GM23338 (cell line): ENCODE data around the gene ZNF514. TPM values are rescaled to one million over a fixed set of nuclear protein-coding genes. Genes with fewer than 3 reads are reported as not detected.
A peak's percentile ranks its signal among the peaks of the same experiment; 100 is the strongest.

ENCODE experiments used
- ATAC-seq: fragments of 200-7000 bp; cut with Tn5 transposase; 3 replicates; pipeline ENCODE4 v1.9.1; 2020
- DNase-seq: peaks from one replicate; pipeline ENCODE4 v3.0.0-alpha.2; 2015; ENCODE audit warnings: low spot score
- H2AFZ ChIP-seq: fragments of 200-600 bp; sonication (generic); 2 replicates; pipeline ENCODE4 v1.8.0; 2016; ENCODE audit warnings: antibody characterized with exemption, mild to moderate bottlenecking, moderate library complexity
- H3F3A ChIP-seq: fragments of 200-600 bp; sonication (generic); replicated peaks from 2 replicates; pipeline ENCODE4 v1.8.0; 2017; ENCODE audit warnings: antibody characterized with exemption, mixed run types, low read depth
- H3K27ac ChIP-seq: fragments of 200-600 bp; sonication (generic); 2 replicates; pipeline ENCODE4 v1.6.1; 2016; ENCODE audit warnings: low read depth
- H3K27me3 ChIP-seq: fragments of 200-600 bp; sonication (generic); 2 replicates; pipeline ENCODE4 v1.8.0; 2016; ENCODE audit warnings: mild to moderate bottlenecking, mixed run types, moderate library complexity; ENCODE audit not compliant: insufficient read depth
- H3K36me3 ChIP-seq: fragments of 200-600 bp; sonication (generic); 2 replicates; pipeline ENCODE4 v1.8.0; 2016; ENCODE audit warnings: mild to moderate bottlenecking; ENCODE audit not compliant: insufficient read depth
- H3K4me1 ChIP-seq: fragments of 200-600 bp; sonication (generic); 2 replicates; pipeline ENCODE4 v1.8.0; 2016; ENCODE audit warnings: mild to moderate bottlenecking, moderate library complexity; ENCODE audit not compliant: insufficient read depth
- H3K4me2 ChIP-seq: fragments of 200-600 bp; sonication (generic); 2 replicates; pipeline ENCODE4 v1.7.1; 2017; ENCODE audit warnings: mixed run types
- H3K4me3 ChIP-seq: fragments of 200-600 bp; sonication (generic); 2 replicates; pipeline ENCODE4 v1.6.1; 2016; ENCODE audit warnings: mixed run types
- H3K79me2 ChIP-seq: fragments of 200-600 bp; sonication (generic); replicated peaks from 2 replicates; pipeline ENCODE4 v1.8.0; 2017; ENCODE audit warnings: mild to moderate bottlenecking; ENCODE audit not compliant: insufficient read depth
- H3K9me2 ChIP-seq: fragments of 200-600 bp; sonication (generic); 2 replicates; pipeline ENCODE4 v1.8.0; 2017; ENCODE audit not compliant: insufficient read depth
- H4K20me1 ChIP-seq: fragments of 200-600 bp; sonication (generic); replicated peaks from 2 replicates; pipeline ENCODE4 v1.8.0; 2017; ENCODE audit warnings: mild to moderate bottlenecking; ENCODE audit not compliant: insufficient read depth
- H3K27ac Mint-ChIP-seq: 2 replicates; pipeline ENCODE4 v1.8.0; 2020; ENCODE audit warnings: inconsistent platforms, mild to moderate bottlenecking, moderate library complexity, mixed read lengths
- H3K27me3 Mint-ChIP-seq: 3 replicates; pipeline ENCODE4 v1.8.0; 2022; ENCODE audit warnings: low read depth, mild to moderate bottlenecking, moderate library complexity, mixed read lengths, inconsistent platforms; ENCODE audit not compliant: insufficient read depth, poor library complexity
- H3K36me3 Mint-ChIP-seq: 3 replicates; pipeline ENCODE4 v1.8.0; 2021; ENCODE audit warnings: low read depth, mild to moderate bottlenecking, inconsistent platforms, moderate library complexity, mixed read lengths
- H3K4me1 Mint-ChIP-seq: 3 replicates; pipeline ENCODE4 v1.8.0; 2020; ENCODE audit warnings: mild to moderate bottlenecking, inconsistent platforms, mixed read lengths
- H3K4me3 Mint-ChIP-seq: 3 replicates; pipeline ENCODE4 v1.8.0; 2021; ENCODE audit warnings: moderate library complexity, mild to moderate bottlenecking, inconsistent platforms, mixed read lengths
- H3K9me3 Mint-ChIP-seq: 3 replicates; pipeline ENCODE4 v1.8.0; 2020; ENCODE audit warnings: moderate library complexity, mild to moderate bottlenecking, inconsistent platforms, mixed read lengths
- CREB1 ChIP-seq: fragments of 250-450 bp; sonication (Bioruptor Pico); IDR thresholded peaks from 2 replicates; pipeline ENCODE4 v1.5.0; 2020; ENCODE audit warnings: low read depth, mild to moderate bottlenecking, moderate library complexity
- EZH2 ChIP-seq: fragments of 200-600 bp; sonication (generic); IDR thresholded peaks from one replicate; pipeline ENCODE4 v1.8.0; 2017; ENCODE audit warnings: antibody characterized with exemption, mild to moderate bottlenecking, low read depth; ENCODE audit not compliant: unreplicated experiment
- EZH2phosphoT487 ChIP-seq: fragments of 200-600 bp; sonication (generic); IDR thresholded peaks from one replicate; pipeline ENCODE4 v1.8.1; 2018; ENCODE audit warnings: antibody characterized with exemption; ENCODE audit not compliant: unreplicated experiment
- JUNB ChIP-seq: IDR thresholded peaks from one replicate; pipeline ENCODE4 v1.6.1; 2016; ENCODE audit warnings: antibody characterized with exemption; ENCODE audit not compliant: unreplicated experiment
- NANOG ChIP-seq: IDR thresholded peaks from 2 replicates; pipeline ENCODE4 v1.6.1; 2016; ENCODE audit warnings: antibody characterized with exemption, borderline replicate concordance
- POLR2AphosphoS5 ChIP-seq: IDR thresholded peaks from 2 replicates; pipeline ENCODE4 v1.6.1; 2016; ENCODE audit warnings: antibody characterized with exemption, low read depth
- STAT1 ChIP-seq: IDR thresholded peaks from one replicate; pipeline ENCODE4 v1.6.1; 2016; ENCODE audit warnings: antibody characterized with exemption; ENCODE audit not compliant: unreplicated experiment
- ZNF331 ChIP-seq: fragments of 250-450 bp; sonication (Bioruptor Pico); IDR thresholded peaks from 2 replicates; pipeline ENCODE4 v1.5.0; 2020; ENCODE audit warnings: low read depth, mild to moderate bottlenecking, moderate library complexity
- long read RNA-seq: library from polyadenylated mRNA; unstranded; transcript quantifications from one replicate; pipeline ENCODE4 v2.0.0, GENCODE V29; 2020; ENCODE audit not compliant: unreplicated experiment
- polyA plus RNA-seq: library from polyadenylated mRNA; unstranded; fragments of >200 nt; fragmentation: Nextera tagmentation; extraction: Ambion mirVana; gene quantifications from 2 replicates; pipeline ENCODE4 v1.2.1, GENCODE V29; 2016
- total RNA-seq: library from RNA; depleted of rRNA; stranded (reverse); fragments of >200 nt; shearing (Covaris generic); gene quantifications from 2 replicates; pipeline ENCODE4 v1.2.3, GENCODE V29; 2014; rRNA removed
- TF ChIP-seq, protein P1 (sequence below): IDR thresholded peaks from 2 replicates; pipeline ENCODE4 v1.6.1; 2016; ENCODE audit warnings: antibody characterized with exemption
- TF ChIP-seq, protein P2 (sequence below), 2 experiments: fragments of 200-600 bp in 1 of 2; sonication (generic) in 1 of 2; conservative IDR thresholded peaks; 2 replicates each; pipeline versions ENCODE4 v1.5.1 to v1.6.1; 2016 to 2017; ENCODE audit warnings: antibody characterized with exemption in 2 of 2, low read depth in 2 of 2, mild to moderate bottlenecking in 2 of 2, moderate library complexity in 1 of 2
- TF ChIP-seq, protein P3 (sequence below): IDR thresholded peaks from one replicate; pipeline ENCODE4 v1.6.1; 2018; ENCODE audit warnings: antibody characterized with exemption; ENCODE audit not compliant: unreplicated experiment
- TF ChIP-seq, protein P4 (sequence below): fragments of 250-450 bp; sonication (Bioruptor Pico); IDR thresholded peaks from 2 replicates; pipeline ENCODE4 v1.5.0; 2020; ENCODE audit warnings: mild to moderate bottlenecking, moderate library complexity

Gene ZNF514
- total RNA-seq: 5.7 and 7.2 TPM in 2 replicates
- polyA plus RNA-seq: 8.3 and 9.3 TPM in 2 replicates
- long read RNA-seq, partial matches to known transcripts: 0 of 2 reads
- long read RNA-seq, other reads (novel, unspliced or antisense): 2 of 2 reads

DNA sequence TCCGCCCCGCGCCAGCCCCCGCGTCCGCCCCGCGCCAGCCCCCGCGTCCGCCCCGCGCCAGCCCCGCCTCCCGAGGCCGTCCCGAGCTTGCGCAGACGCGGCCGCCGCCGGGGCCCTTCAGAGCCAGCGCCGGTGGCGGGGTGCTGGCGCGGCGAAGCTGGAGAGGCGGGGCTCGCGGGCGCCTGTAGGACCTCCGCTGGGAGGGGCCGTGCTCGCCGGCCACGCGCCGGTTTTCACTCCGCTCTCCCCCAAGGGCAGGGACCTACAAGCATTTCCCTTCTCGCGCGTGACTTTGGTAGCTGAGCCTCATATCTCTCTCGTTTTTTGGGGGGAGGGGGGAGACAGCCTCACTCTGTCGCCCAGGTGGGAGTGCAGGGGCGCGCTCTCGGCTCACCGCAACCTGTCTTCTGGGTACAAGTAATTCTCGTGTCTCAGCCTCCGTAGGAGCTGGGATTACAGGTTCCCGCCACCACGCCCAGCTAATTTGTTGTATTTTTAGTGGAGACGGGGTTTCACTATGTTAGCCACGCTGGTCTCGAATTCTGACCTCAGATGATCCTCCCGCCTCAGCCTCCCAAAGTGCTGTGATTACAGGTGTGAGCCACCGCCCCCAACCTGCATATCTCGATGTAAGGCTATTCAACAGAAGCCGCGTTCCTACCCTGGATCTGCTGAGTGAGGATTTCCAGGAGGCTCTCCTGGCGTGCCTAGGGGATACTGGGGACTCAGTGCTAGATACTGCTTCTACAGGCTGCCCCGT, at the start of gene ZNF514:
Gene ZNF514, minus strand, starts transcription at position 159 of the 760 bp plus-strand sequence. CDS start 6,595 bp downstream, outside the sequence.
- Mint-ChIP-seq H3K9me3 (peaks cover 5% of the 10 kb centered on the region; the same call in 2 of the 3 replicates), H3K36me3 (peaks cover 14% of the 10 kb centered on the region), H3K4me1 (peaks cover 8% of the 10 kb centered on the region), H3K4me3 (peak within 1 kb of the TSS; percentile 91), H3K27ac (no peak within 1 kb of the TSS), H3K27me3 (peaks cover 13% of the 10 kb centered on the region)
- Histone ChIP-seq H3K9me2 (no peaks in the 10 kb centered on the region), H2AFZ (peak within 1 kb of the TSS; percentile 99), H3K79me2 (peaks cover 13% of the 10 kb centered on the region), H3K27ac (no peak within 1 kb of the TSS), H3K4me3 (peak within 1 kb of the TSS; percentile 80), H3K36me3 (no peaks in the 10 kb centered on the region), H3K4me2 (peak within 1 kb of the TSS; percentile 91), H4K20me1 (0 out of 2 replicates have a peak, but pooled peaks cover 3% of the 10 kb centered on the region), H3F3A (0 out of 2 replicates have a peak, but pooled peaks cover 4% of the 10 kb centered on the region), H3K4me1 (peaks cover 14% of the 10 kb centered on the region), H3K27me3 (peaks cover 35% of the 10 kb centered on the region)
- ATAC-seq (peak; percentile 81), DNase-seq (peak; percentile 78)
- no peak for TF ChIP-seq JUNB
- no peak for TF ChIP-seq STAT1
- TF ChIP-seq ZNF331: no peak
- no peak for TF ChIP-seq POLR2AphosphoS5
- TF ChIP-seq, protein P1, sequence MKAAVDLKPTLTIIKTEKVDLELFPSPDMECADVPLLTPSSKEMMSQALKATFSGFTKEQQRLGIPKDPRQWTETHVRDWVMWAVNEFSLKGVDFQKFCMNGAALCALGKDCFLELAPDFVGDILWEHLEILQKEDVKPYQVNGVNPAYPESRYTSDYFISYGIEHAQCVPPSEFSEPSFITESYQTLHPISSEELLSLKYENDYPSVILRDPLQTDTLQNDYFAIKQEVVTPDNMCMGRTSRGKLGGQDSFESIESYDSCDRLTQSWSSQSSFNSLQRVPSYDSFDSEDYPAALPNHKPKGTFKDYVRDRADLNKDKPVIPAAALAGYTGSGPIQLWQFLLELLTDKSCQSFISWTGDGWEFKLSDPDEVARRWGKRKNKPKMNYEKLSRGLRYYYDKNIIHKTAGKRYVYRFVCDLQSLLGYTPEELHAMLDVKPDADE: no peak
- TF ChIP-seq, protein P2, sequence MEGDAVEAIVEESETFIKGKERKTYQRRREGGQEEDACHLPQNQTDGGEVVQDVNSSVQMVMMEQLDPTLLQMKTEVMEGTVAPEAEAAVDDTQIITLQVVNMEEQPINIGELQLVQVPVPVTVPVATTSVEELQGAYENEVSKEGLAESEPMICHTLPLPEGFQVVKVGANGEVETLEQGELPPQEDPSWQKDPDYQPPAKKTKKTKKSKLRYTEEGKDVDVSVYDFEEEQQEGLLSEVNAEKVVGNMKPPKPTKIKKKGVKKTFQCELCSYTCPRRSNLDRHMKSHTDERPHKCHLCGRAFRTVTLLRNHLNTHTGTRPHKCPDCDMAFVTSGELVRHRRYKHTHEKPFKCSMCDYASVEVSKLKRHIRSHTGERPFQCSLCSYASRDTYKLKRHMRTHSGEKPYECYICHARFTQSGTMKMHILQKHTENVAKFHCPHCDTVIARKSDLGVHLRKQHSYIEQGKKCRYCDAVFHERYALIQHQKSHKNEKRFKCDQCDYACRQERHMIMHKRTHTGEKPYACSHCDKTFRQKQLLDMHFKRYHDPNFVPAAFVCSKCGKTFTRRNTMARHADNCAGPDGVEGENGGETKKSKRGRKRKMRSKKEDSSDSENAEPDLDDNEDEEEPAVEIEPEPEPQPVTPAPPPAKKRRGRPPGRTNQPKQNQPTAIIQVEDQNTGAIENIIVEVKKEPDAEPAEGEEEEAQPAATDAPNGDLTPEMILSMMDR (conservative IDR thresholded peaks at IDR 0.05; ENCODE audit: low read depth in 2 of 2): no peak
- TF ChIP-seq EZH2phosphoT487: no peak
- no peak for TF ChIP-seq EZH2
- TF ChIP-seq, protein P3, sequence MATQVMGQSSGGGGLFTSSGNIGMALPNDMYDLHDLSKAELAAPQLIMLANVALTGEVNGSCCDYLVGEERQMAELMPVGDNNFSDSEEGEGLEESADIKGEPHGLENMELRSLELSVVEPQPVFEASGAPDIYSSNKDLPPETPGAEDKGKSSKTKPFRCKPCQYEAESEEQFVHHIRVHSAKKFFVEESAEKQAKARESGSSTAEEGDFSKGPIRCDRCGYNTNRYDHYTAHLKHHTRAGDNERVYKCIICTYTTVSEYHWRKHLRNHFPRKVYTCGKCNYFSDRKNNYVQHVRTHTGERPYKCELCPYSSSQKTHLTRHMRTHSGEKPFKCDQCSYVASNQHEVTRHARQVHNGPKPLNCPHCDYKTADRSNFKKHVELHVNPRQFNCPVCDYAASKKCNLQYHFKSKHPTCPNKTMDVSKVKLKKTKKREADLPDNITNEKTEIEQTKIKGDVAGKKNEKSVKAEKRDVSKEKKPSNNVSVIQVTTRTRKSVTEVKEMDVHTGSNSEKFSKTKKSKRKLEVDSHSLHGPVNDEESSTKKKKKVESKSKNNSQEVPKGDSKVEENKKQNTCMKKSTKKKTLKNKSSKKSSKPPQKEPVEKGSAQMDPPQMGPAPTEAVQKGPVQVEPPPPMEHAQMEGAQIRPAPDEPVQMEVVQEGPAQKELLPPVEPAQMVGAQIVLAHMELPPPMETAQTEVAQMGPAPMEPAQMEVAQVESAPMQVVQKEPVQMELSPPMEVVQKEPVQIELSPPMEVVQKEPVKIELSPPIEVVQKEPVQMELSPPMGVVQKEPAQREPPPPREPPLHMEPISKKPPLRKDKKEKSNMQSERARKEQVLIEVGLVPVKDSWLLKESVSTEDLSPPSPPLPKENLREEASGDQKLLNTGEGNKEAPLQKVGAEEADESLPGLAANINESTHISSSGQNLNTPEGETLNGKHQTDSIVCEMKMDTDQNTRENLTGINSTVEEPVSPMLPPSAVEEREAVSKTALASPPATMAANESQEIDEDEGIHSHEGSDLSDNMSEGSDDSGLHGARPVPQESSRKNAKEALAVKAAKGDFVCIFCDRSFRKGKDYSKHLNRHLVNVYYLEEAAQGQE: no peak
- no peak for TF ChIP-seq CREB1 (CRISPR knock-in tag)
- no peak for TF ChIP-seq NANOG
- TF ChIP-seq, protein P4, sequence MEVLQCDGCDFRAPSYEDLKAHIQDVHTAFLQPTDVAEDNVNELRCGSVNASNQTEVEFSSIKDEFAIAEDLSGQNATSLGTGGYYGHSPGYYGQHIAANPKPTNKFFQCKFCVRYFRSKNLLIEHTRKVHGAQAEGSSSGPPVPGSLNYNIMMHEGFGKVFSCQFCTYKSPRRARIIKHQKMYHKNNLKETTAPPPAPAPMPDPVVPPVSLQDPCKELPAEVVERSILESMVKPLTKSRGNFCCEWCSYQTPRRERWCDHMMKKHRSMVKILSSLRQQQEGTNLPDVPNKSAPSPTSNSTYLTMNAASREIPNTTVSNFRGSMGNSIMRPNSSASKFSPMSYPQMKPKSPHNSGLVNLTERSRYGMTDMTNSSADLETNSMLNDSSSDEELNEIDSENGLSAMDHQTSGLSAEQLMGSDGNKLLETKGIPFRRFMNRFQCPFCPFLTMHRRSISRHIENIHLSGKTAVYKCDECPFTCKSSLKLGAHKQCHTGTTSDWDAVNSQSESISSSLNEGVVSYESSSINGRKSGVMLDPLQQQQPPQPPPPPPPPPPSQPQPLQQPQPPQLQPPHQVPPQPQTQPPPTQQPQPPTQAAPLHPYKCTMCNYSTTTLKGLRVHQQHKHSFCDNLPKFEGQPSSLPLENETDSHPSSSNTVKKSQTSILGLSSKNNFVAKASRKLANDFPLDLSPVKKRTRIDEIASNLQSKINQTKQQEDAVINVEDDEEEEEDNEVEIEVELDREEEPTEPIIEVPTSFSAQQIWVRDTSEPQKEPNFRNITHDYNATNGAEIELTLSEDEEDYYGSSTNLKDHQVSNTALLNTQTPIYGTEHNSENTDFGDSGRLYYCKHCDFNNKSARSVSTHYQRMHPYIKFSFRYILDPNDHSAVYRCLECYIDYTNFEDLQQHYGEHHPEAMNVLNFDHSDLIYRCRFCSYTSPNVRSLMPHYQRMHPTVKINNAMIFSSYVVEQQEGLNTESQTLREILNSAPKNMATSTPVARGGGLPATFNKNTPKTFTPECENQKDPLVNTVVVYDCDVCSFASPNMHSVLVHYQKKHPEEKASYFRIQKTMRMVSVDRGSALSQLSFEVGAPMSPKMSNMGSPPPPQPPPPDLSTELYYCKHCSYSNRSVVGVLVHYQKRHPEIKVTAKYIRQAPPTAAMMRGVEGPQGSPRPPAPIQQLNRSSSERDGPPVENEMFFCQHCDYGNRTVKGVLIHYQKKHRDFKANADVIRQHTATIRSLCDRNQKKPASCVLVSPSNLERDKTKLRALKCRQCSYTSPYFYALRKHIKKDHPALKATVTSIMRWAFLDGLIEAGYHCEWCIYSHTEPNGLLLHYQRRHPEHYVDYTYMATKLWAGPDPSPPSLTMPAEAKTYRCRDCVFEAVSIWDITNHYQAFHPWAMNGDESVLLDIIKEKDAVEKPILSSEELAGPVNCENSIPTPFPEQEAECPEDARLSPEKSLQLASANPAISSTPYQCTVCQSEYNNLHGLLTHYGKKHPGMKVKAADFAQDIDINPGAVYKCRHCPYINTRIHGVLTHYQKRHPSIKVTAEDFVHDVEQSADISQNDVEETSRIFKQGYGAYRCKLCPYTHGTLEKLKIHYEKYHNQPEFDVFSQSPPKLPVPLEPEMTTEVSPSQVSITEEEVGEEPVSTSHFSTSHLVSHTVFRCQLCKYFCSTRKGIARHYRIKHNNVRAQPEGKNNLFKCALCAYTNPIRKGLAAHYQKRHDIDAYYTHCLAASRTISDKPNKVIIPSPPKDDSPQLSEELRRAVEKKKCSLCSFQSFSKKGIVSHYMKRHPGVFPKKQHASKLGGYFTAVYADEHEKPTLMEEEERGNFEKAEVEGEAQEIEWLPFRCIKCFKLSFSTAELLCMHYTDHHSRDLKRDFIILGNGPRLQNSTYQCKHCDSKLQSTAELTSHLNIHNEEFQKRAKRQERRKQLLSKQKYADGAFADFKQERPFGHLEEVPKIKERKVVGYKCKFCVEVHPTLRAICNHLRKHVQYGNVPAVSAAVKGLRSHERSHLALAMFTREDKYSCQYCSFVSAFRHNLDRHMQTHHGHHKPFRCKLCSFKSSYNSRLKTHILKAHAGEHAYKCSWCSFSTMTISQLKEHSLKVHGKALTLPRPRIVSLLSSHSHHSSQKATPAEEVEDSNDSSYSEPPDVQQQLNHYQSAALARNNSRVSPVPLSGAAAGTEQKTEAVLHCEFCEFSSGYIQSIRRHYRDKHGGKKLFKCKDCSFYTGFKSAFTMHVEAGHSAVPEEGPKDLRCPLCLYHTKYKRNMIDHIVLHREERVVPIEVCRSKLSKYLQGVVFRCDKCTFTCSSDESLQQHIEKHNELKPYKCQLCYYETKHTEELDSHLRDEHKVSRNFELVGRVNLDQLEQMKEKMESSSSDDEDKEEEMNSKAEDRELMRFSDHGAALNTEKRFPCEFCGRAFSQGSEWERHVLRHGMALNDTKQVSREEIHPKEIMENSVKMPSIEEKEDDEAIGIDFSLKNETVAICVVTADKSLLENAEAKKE (CRISPR knock-in tag): no peak
